ENCODE data around the gene ENOX1.

ENOX1 gene

DNA sequence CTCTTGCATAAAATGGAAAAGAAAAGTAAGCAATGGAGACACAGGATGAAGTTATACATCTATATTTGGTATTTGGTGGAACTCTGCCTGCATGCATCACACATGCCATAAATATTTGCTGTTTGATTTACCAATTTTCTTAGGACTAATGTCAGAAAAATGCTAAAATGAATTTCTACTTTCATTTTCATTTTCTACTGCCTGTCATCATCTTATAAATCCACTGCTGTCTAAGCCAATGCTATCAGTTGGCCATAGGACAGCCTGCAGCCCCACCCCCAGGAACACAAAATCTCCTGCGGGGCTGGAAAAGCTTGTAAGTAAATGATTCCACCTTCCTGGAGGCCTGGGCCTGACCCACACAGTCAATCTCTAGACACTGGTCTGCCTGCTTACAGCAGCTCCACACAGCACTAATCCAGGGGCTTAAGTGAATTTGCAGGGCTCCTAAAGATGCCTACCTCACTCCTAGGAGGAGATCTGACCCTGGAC, 122.0 kb downstream of the ENOX1 start:
- DNase-seq, result no peak

DNA sequence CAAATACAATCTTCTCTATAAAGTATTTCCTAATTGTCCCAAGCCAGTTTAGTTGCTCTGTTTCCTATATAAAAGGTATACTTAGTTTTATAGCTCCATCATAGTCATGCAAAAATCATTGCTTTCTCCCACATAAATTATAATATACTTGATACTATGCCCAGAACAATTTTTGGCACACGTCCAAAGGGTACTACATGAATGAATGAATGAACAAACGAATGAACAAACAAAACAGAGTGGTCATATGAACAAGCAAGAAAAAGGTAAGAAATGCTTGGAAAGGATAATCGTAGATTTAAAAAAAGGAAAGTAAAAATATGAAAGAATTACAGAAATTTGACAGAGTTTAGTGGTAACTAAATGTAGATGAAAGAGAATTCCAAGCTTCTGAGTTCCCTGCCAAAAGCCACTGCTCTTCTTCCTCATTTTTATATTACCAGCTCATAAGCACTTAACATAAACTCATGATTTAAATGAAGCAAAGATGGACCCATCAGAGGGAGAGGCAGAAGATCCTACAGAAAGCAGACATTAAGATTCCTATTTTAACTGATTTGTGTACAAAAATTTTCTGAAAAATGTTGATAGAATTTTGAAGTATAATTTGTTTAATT, 123.2 kb downstream of the ENOX1 start:
- DNase-seq, result no peak

DNA sequence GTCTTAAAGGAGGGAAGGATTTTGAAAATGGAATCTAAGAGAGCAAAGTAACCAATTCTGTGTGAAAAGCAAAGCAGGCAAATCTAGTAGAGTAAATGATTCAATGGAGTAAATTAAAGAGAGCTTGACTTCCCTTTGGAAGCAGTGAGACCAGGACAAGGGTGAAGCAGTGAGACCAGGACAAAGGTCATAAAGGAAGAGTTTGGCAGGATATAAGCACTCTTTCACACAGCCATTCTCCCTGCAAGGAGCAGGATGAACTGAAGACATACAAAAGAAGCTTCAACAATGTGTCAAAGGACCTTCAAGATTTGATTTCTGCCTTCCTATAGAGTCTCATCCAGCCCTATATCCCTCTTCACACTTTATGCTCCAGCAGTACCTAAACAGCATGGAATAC, 123.8 kb downstream of the ENOX1 start:
- no peak for DNase-seq

DNA sequence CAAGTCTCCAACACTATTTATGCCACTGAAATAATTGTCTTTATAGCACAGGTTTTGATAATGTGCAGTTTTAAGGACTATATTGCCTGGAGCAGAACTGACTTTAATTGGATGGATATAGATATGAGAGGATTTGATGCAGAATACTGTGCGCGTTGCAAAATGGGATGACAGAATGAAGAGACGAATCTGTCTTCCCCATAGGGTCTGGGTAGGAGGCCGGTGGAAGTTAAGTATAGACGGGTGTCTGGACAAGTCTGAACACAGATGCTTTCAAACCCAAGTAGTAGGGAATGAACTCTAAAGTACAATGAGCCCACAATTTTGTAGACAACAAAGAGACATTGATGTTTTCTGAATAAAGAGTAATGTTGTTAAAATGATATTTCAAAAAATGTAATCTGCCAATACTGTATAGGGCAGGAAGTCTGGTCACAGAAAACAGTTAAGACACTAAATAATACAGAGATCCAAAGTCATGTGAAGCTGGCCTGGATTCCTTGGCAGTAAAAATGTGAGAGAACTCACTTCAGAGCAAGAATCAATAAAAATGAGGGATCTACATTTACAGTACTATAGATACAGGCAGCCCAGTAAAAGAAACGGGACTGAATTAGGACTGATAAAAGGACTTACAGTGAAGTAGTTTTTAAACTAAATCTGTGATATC, 125.5 kb downstream of the ENOX1 start:
- no peak for DNase-seq

DNA sequence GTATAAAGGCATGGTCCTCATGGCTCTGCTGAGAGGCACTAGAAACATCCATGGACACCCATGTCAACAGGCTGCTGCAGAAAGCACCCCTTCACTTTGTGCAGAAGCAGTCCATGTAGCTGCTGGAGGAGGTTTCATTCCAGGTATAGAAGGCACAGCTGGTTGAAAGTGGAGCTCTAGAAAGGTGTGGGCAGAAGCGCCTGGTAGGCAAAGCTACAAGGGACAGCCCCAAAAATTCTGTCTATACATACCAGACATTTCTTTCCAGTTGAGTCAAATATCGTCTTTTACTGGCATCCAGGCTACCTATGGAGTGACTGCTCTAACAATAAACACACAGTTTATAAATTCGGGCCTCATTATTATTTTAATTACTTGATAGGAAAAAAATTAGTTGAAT, 129.3 kb downstream of the ENOX1 start:
- no peak for DNase-seq

DNA sequence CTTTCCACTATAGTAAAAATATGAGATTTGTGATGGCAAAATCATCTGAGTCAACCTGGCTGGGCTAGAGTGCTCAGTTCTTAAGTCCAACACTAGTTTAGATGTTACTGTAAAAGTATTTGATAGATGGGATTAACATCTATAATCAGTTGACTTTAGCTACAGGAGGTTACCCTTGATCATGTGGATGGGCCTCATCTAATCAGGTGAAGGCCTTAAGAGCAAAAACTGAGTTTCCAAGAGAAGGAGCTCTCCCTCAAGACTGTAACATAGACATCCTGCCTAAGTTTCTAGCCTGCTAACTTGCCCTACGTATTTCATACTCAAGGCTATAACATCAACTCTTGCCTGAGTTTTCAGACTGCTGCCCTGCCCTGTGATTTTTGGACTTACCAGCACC, 132.8 kb downstream of the ENOX1 start:
- DNase-seq, result no peak

DNA sequence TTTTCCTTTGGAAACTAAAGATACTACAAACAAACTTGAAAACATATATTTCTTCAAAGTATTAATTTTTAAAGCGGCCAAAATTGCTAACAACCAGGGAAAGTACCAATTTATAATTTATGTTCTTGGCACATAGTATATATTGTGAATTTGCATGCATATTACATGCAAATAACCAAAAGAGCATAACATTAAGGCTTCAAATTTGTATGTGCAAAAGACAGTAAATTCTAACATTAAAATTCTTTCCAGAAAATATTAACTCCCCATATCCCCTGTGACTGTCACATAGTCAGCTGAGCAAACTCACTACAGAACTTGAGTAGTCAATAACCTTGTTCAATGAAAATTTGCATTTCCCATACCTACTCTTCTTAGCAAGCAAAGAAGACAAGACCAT, 133.4 kb downstream of the ENOX1 start:
- no peak for DNase-seq

DNA sequence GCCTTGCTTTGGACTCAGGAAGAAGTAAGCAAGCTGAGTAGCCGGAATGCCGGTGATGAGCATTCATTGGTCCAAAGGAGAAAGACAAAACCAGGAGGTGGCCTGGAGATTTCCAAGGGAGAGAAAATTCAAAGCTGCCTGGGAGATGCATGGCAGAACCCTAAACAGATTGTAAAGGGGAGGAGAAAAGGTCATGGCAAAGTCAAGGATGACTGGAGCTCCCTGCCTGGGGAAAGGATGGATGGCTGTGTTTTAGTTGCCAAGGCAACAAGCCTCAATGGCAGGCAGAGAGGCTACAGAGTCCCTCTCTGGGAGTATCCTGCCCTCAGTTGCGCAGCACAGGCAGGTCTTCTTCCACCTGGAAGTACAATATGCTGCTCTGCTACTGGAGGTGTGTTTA, 134.0 kb downstream of the ENOX1 start:
- no peak for DNase-seq

DNA sequence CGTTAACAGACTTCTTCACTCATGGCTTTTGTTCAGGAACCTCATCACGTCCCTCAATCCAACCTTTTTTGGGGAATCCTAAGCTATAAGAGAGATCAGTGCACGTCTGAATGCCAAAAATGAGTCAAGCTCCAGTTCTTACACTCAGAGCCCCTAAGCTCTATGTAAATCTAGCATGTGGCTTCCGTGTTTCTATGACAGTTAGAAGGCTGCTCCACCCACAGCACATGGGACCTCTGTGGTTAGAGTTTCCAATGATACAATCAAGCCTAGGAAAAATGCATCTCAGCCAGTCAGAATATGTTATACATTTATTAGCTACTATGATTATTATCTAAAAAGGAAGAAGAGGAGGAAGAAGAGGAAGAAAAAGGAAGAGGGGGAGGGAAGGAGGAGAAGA, 135.9 kb downstream of the ENOX1 start:
- no peak for DNase-seq

DNA sequence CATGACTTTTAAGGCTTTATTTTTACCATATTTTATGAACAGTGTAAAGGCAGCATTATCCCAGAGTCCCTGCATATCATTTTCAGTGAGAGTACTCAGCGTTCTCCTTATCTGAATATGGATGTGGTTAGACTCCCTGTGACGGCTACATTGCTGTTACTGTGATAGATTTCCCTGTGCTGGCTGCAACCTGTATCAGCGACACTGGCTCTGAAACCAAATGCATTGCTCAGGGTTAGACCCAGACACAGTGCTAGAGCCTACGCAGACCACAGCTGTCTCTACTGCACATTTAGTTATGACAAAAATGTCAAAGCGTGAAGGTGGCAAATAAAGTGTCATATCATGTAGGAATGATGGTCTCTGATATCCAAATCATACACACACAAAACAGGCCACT, 138.0 kb downstream of the ENOX1 start:
- no peak for DNase-seq

DNA sequence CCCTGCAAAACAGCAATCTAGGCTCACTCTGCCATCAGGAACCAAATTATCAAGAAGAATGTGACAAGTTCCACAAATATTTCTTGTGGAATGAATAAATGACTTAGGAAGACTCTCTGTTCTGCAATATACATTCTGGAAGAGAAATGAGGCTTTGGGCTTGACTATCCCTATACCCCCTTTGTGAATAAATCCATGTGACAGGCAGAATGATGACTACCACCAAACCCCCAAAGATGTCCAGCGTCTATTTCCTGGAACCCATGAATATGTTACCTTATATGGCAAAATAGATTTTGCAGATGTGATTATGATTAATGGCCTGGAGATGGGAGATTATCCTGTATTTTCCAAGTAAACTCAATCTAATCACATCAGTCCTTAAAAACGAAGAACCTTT, 139.3 kb downstream of the ENOX1 start:
- no peak for DNase-seq

DNA sequence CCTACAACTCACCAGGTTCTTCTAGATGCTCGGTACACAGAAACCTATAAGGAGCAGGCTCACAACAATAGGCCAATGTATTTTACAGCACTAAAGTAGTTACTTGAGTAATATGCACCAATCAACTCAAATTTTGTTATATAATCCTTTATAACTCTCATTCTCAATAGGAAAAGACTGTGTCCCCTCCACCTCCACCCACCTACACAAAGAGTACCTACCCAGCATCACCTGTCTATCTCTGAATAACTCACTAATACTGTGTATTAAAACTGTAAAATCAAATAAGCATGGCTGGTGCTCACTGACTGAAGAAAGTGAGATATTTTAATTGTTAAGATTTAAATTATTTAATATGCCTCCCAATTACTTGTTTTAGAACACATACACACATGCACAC, 146.3 kb downstream of the ENOX1 start:
- no peak for DNase-seq

DNA sequence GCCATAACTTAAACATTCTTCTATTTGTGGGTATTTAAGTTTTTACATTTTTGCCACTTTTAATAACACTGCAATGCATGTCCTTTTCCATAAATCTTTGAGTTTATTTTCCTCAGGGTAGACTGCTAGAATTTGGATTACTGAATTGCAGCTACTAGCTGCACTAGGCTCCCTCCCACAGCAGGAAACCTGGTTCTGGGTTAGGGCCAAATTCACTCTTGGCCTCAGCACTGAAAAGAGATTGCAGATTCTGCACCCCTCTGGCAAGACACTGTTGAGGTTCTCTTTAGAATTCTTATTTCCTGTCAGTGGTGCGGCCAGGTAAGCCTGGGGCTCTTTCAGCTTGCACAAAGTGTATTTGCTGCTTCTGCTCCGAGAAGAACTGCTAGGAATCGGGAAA, 155.7 kb downstream of the ENOX1 start:
- DNase-seq, result no peak

DNA sequence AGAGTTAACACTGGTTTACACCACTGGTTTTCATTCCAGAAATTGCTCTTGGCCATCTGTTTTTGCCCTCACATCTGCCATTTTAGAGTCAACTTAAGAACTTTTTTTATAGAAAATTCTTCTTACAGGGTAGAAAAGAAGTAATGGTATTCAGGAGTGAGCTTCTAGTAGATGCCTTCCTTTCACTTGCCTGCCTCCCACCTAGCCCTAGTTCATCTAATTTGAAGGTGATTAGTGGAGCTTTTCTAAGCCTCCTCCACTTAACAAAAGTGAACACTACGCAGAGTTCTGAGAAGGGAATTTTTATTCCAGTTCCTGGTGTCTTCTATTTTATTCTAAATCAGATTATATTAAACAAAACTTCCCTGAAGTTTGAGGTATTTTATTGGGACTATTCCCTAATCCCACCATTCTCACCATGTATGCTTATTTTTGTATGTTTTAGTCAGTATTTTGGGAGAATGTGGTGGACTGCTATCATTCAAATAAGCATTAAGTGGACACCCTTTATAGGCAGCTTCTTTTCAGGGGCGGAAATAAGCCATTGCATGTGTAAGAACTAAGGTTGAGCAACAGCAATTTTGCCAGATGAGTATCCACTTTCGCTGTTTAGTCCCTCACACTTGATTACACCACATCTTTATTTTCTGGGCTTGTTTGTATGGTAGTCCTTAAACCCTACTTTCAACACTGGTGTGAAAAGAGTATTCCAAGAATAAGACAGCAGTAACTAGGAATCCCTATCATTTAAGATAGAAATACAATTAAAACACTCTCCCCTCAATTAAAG, 156.9 kb downstream of the ENOX1 start:
- no peak for DNase-seq

DNA sequence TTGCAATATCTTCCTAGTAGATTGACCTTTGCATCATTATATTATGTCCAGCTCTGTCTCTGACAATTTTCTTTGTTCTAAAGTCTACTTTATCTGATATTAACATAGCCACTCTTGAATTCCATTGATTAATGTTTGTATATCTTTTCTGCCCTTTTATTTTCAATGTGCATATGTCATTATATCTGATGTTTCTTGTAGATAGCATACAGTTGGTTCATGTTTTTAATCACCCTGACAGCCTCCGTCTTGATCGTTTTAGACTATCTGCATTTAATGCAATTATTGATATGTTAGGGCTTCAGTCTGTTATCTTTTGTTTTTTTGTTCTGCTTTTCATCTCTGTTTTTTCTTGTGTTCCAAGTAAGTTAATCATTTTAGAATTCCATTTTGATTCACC, 159.8 kb downstream of the ENOX1 start:
- no peak for DNase-seq

DNA sequence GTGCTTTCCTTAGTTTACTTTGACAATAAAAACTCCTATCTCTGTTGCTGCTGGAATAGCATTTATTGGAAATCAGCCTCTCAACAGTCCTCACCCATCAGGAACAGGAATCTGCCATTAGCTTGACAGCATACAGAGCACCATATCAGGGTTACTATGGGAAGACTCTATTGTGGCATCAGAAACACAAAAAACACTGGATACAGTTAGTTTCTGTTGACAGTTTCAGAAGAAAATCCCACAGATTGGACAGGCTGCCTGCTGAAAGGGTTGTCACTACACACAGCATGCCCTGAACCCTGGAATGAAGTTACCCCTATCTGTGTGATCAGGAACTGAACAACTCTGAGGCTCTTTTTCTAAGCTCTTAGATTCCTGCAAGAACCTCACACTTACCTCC, 172.7 kb downstream of the ENOX1 start:
- DNase-seq, result no peak

DNA sequence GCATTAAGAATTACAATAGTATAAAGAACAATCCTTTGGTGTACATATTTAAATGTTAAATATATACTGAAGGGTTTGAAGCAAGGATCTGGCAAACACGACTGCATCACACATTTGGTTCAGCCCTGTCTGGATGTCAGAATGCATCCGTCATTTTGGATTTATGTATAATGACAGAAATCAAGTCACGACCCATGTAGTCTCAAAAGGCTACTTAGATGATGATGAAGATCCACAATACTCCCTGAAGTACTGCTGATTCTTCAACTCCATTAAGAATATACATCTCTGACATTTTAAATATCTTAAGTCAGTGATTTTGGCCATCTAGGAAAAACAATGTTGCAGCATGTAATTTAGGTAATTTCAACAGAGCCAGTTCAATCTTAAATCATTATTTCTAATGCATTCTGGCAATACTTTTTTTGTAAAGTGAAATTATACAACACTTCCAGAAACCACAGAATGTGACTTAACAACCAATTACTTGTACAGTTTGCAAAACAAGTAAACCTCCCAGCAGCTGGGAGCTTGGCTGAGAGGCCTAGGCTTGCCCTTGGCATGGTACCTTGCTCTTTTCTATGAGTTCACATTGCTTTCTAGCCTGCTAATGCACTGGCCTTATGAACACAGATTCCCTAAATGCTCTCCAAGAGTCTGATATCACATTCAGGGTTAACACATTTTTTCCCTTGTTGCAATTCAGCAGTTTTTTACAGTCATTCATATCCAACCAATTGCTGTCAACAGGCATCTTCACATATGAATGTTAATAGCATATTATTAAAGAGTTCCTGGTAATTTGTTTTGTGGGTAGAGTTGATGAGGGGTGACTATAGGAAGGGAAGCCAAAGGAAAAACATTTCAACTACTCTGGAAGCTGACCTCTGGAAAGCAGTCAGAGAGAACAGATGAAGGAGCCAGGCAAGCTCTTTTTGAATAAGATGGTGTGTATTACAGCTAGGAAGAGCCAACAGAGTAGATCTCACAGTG, 175.2 kb downstream of the ENOX1 start:
- DNase-seq, result no peak

DNA sequence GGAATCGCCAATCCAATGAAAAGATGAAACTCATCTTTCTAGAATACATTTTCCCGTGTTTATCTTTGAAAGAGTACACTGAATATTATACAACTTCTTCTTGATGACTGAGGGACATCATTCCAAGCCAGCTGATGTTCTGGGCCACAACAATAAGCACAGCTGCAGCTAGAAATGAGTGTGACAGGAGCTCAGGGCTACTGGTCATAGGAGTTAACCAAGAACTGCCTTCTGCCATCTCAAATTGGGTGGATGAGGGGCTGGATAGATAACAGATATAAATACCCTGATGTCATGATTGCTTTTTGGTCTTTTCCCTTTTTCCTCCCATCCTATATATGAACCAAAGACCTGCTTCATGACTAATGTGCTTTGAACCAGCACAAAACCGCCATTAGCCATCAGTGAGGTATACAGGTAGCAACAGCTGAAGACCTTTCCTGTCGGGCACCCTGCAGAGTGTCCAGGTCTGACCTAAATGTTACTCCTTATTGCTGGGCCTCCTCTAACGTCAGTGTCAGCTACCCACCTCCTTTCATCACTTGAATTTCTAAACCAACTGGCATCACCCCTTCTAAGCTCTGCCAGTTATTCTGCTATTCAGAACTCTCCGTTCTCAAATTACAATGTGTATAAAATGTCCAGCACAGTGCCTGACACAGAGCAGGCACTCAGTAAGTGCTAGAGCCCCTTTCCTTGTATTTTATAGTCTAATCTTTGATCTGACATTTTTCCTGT, 178.2 kb downstream of the ENOX1 start:
- no peak for DNase-seq

DNA sequence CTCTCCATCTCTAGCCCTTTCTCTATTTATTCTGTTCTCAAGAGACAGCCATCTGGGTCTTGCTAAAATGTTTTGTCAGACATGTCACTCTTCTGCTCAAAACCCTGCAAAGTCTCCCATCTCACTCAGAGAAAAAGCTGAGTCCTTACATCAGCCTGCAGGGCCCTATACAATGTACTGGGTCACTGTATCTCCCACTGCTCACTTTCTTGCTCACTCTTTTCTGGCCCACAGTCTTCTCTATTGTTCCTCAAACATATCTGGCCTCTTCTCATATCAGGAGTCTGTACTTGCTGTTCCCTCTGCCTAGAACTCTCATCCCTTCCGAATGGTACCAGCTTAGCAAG, 189.2 kb downstream of the ENOX1 start:
- DNase-seq, result no peak

DNA sequence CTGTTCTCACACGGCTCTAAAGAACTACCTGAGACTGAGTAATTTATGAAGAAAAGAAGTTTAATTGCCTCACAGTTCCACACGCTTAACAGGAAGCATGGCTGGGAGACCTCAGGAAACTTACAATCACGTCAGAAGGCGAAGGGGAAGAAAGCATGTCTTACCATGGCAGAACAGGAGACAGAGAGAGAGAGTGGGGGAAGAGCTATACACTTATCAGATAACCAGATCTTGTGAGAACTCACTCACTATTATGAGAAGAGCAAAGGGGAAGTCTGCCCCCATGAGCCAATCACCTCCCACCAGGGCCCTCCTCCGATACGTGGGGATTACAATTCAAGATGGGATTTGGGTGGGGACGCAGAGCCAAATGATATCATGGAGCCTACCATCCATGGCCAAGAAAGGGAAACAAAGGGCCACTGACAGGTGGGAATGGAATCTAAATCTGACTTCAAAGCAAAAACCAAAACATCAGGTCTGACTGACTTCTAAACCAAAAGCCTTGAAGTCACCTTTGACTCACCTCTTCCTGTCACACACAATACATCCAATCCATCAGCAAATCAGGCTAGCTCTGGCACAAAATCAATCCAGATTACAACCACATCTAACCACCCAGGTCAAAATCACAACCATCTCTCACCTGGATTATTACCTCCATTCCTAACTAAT, 189.7 kb downstream of the ENOX1 start:
- DNase-seq, result no peak

DNA sequence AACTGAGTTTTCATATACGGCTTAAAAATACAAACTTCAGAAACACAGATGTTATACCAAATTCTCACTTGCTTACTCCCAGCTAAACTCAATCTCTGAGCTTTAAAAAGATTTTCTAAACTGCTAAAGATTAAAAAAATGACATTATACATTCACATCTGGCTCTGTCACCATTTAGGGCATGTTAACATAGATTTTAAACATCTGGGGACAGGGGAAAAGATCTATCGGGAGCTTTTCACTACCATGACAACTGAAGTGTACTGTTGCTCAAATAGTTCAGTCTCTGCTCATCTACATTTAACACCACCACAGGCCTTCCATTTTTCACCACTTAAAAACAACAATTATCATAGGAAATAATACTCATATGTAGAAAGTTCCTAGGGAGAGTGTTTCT, 190.8 kb downstream of the ENOX1 start:
- DNase-seq, result no peak

DNA sequence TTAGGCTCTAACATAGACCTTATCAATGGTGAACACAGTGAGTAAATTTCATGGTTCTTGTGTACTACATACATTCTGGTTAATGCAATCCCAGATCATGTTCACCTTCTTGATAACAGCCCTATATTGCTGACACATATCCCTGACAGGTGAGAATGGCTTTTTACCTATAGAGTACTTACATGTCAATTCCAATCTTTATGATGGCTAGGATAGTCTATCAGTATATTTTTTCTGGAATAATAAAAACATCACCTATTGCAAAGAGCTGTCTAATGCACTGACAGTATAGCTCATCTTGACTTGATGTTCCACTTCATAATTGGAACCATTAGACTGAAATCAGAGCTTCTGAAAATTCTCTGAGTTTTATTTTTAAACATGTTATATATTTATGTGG, 199.4 kb downstream of the ENOX1 start:
- no peak for DNase-seq
